Measurements from ENCODE around the gene CDK11B. TPM values are rescaled to one million over a fixed set of nuclear protein-coding genes. Genes with fewer than 3 reads are reported as not detected.
"Not testable (repeated sequence)": the region's sequence is repeated elsewhere in the genome, so short reads cannot be mapped to it uniquely, and the experiment has no call there.

Gene CDK11B
- total RNA-seq, 1 experiment from 2014 or later = 38.6 TPM

DNA sequence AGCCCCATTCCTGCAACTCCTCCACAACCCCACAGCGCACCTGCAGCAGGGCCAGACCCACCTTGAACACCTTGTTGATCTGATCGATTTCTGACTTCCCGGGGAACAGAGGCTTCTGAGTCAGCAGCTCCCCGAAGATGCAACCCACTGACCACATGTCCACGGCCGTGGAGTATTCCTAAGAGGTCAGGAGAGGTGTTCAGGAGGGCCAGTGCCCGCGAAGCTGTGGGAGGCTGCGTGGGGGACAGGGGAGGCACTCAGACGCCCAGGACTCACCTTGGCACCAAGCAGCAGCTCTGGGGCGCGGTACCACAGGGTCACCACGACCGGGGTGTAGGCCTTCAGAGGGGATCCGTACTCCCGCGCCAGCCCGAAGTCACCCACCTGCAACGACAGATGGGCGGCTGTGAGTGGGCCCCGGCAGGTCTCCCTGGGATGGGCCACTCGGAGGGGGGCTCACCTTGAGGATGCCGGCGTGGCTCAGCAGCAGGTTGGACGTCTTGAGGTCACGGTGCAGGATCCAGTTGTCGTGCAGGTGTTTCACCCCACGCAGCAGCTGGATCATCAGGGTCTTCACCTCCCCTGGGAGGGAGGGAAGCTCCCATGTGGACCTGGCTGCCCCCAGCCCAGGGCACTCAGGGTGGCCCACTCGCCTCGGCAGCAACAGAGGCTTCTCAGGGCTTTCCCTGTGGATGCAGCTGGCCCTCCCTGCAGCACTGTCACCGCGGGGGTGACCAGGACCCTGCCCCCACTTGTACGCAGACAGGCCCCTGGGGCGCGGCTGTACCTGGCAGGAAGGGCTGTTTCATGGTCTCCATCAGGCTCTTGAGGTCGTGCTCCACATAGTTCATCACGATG is 22.0 kb downstream of the CDK11B start:
- H3K4me2 ChIP-seq (ENCODE audit: low read length); DNase-seq; H2AFZ ChIP-seq (ENCODE audit: low read length); H3F3A ChIP-seq (ENCODE audit: low read length, unreplicated experiment); BruUV-seq (replicated peaks); H3K27ac ChIP-seq (ENCODE audit: low read length); H3K79me2 ChIP-seq (ENCODE audit: low read length); H3K9me2 ChIP-seq (replicated peaks; ENCODE audit: low read length); H3K4me1 ChIP-seq (ENCODE audit: insufficient read depth, low read length); H3K27me3 ChIP-seq (ENCODE audit: low read length); H4K20me1 ChIP-seq (ENCODE audit: low read length); intact Hi-C loops (cut with micrococcal nuclease); H3K4me3 ChIP-seq (ENCODE audit: low read length); H3K9me3 ChIP-seq (ENCODE audit: low read length); CTCF ChIA-PET; H3K9ac ChIP-seq (ENCODE audit: low read length); POLR2A ChIA-PET (ENCODE audit: unreplicated experiment); ATAC-seq: not testable (repeated sequence)
- peaks cover 12% of the 10 kb centered on the region; the same call in 1 of the 2 replicates for H3K36me3 ChIP-seq (ENCODE audit: low read depth, low read length)

DNA sequence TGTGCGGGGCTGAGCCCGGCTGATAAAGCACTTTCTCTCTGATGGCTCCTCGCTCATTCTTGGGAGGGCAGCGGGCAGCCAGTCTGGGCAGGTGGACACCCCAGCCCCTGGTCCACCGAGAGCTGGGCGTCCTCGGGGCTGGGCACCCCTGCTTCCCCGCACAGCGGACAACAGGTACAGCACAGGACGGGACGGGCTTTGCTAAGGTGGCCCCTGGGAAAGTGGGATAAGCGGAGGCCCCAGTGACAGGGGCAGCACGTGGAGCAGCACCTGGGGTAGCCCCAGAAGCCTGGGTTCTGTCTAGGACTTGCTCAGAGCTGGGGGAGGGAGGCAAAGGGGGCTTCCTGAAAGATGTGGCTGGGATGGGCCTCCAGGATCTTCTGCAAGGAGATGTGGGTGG is 24.2 kb downstream of the CDK11B start:
- H3K27ac ChIP-seq (ENCODE audit: low read length); H3K27me3 ChIP-seq (ENCODE audit: low read length); H3K9me2 ChIP-seq (replicated peaks; ENCODE audit: low read length); CTCF ChIA-PET; H3K4me3 ChIP-seq (ENCODE audit: low read length); H3K9ac ChIP-seq (ENCODE audit: low read length); H3K4me2 ChIP-seq (ENCODE audit: low read length); DNase-seq; H3K79me2 ChIP-seq (ENCODE audit: low read length); H3F3A ChIP-seq (ENCODE audit: low read length, unreplicated experiment); H3K4me1 ChIP-seq (ENCODE audit: insufficient read depth, low read length); BruUV-seq (replicated peaks); H2AFZ ChIP-seq (ENCODE audit: low read length); ATAC-seq; H4K20me1 ChIP-seq (ENCODE audit: low read length); POLR2A ChIA-PET (ENCODE audit: unreplicated experiment); H3K9me3 ChIP-seq (ENCODE audit: low read length); intact Hi-C loops (cut with micrococcal nuclease): not testable (repeated sequence)
- peaks cover 12% of the 10 kb centered on the region; the same call in 1 of the 2 replicates for H3K36me3 ChIP-seq (ENCODE audit: low read depth, low read length)

DNA sequence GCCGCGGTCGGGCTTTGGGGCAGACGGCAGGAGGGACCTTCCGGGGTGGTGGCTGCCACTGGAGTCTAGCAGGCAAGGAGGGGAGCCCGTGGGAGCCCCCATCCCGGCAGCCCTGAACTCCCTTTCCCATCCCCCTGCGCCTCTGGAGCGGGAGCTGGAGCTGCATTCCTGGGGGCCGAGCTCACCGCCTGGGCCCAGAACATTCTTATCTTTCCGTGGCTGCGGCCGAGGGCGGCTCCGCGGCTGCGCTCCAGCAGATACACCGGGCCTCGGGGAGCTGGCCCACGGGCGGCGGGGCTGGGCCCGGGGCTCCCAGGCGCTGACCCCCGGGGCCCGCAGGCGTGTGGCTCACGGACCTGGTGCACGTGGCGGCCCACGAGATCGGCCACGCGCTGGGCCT is 25.4 kb downstream of the CDK11B start:
- H2AFZ ChIP-seq (ENCODE audit: low read length); CTCF ChIA-PET; H4K20me1 ChIP-seq (ENCODE audit: low read length); H3K27me3 ChIP-seq (ENCODE audit: low read length); H3K9ac ChIP-seq (ENCODE audit: low read length); H3K4me2 ChIP-seq (ENCODE audit: low read length); H3K4me3 ChIP-seq (ENCODE audit: low read length); intact Hi-C loops (cut with micrococcal nuclease); H3K79me2 ChIP-seq (ENCODE audit: low read length); H3K4me1 ChIP-seq (ENCODE audit: insufficient read depth, low read length); POLR2A ChIA-PET (ENCODE audit: unreplicated experiment); BruUV-seq (replicated peaks); ATAC-seq; H3F3A ChIP-seq (ENCODE audit: low read length, unreplicated experiment); H3K27ac ChIP-seq (ENCODE audit: low read length); DNase-seq; H3K9me2 ChIP-seq (replicated peaks; ENCODE audit: low read length); H3K9me3 ChIP-seq (ENCODE audit: low read length): not testable (repeated sequence)
- H3K36me3 ChIP-seq (ENCODE audit: low read depth, low read length) = peaks cover 12% of the 10 kb centered on the region; the same call in 1 of the 2 replicates

- Histone ChIP-seq H3K4me3 (ENCODE audit: low read length) (peak within 1 kb of the TSS; percentile 64), H3K79me2 (ENCODE audit: low read length) (no peaks in the 10 kb centered on the region), H3K9me3 (ENCODE audit: low read length) (no peaks in the 10 kb centered on the region), H3K9ac (ENCODE audit: low read length) (peak within 1 kb of the TSS; percentile 5; the same call in 1 of the 2 replicates), H3K4me2 (ENCODE audit: low read length) (peak within 1 kb of the TSS; percentile 73), H4K20me1 (ENCODE audit: low read length) (no peaks in the 10 kb centered on the region), H3F3A (ENCODE audit: low read length, unreplicated experiment) (no peaks in the 10 kb centered on the region), H3K4me1 (ENCODE audit: insufficient read depth, low read length) (peaks cover 7% of the 10 kb centered on the region; the same call in 1 of the 2 replicates), H3K36me3 (ENCODE audit: low read depth, low read length) (peaks cover 5% of the 10 kb centered on the region; the same call in 1 of the 2 replicates), H3K27ac (ENCODE audit: low read length) (no peak within 1 kb of the TSS), H3K27me3 (ENCODE audit: low read length) (no peaks in the 10 kb centered on the region), H3K9me2 (replicated peaks; ENCODE audit: low read length) (no peaks in the 10 kb centered on the region), H2AFZ (ENCODE audit: low read length) (peak within 1 kb of the TSS; percentile 54)
- intact Hi-C loops (cut with micrococcal nuclease) = no loop called here
- peak; percentile 43 for DNase-seq
- peak; percentile 37 for ATAC-seq
- ChIA-PET CTCF (no interaction called here), POLR2A (ENCODE audit: unreplicated experiment) (no interaction called here)
- TF ChIP-seq EZH2phosphoT487 (IDR thresholded peaks at IDR 0.05; ENCODE audit: borderline replicate concordance, low read length) (no peak), EZH2 (IDR thresholded peaks at IDR 0.05; ENCODE audit: low read length, unreplicated experiment) (no peak)
- TF ChIP-seq, protein P1, sequence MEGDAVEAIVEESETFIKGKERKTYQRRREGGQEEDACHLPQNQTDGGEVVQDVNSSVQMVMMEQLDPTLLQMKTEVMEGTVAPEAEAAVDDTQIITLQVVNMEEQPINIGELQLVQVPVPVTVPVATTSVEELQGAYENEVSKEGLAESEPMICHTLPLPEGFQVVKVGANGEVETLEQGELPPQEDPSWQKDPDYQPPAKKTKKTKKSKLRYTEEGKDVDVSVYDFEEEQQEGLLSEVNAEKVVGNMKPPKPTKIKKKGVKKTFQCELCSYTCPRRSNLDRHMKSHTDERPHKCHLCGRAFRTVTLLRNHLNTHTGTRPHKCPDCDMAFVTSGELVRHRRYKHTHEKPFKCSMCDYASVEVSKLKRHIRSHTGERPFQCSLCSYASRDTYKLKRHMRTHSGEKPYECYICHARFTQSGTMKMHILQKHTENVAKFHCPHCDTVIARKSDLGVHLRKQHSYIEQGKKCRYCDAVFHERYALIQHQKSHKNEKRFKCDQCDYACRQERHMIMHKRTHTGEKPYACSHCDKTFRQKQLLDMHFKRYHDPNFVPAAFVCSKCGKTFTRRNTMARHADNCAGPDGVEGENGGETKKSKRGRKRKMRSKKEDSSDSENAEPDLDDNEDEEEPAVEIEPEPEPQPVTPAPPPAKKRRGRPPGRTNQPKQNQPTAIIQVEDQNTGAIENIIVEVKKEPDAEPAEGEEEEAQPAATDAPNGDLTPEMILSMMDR (conservative IDR thresholded peaks at IDR 0.05; ENCODE audit: low read depth, low read length) = no peak
- no TSS peak for BruUV-seq (replicated peaks)
Measured at GRCh38 chr1:1631782-1632420, 26.9 kb downstream of the CDK11B start, which contains the start of gene MMP23B. MMP23B (plus strand) TSS chr1:1632173; CDS start chr1:1632219, 46 bp downstream.

All from PC-3 (cell line).